ENCODE measurements around the gene PIK3AP1.

- TF ChIP-seq ZNF274 (IDR thresholded peaks at IDR 0.05; ENCODE audit: low read depth, low read length) (no peak), POLR2A (IDR thresholded peaks at IDR 0.05; ENCODE audit: borderline replicate concordance, extremely low read depth, insufficient read depth, insufficient read length) (no peak)
Observed at GRCh38 chr10:96568402-96568801, 151.9 kb downstream of the PIK3AP1 start.

Measured in HCT116 (cell line).